GM19372 (cell line): ENCODE measurements around the gene ANKRD44.

Experiments used
- ATAC-seq: cut with Tn5 transposase; IDR thresholded peaks from one replicate; pipeline ENCODE4 v1.9.1; 2021; ENCODE audit warnings: mild to moderate bottlenecking, low read depth, moderate library complexity; ENCODE audit not compliant: unreplicated experiment

Gene ANKRD44

GRCh38 chr2:197090742-197091367 lies 219.7 kb downstream of the ANKRD44 start:
- no peak for ATAC-seq

GRCh38 chr2:197089655-197090054 lies 220.9 kb downstream of the ANKRD44 start:
- ATAC-seq = no peak

GRCh38 chr2:197088694-197089093 lies 221.9 kb downstream of the ANKRD44 start:
- no peak for ATAC-seq

- no peak for ATAC-seq
Measured at GRCh38 chr2:197086500-197086899, 224.1 kb downstream of the ANKRD44 start.

GRCh38 chr2:197085665-197086064 lies 224.9 kb downstream of the ANKRD44 start:
- ATAC-seq = no peak

GRCh38 chr2:197081294-197081693 lies 229.3 kb downstream of the ANKRD44 start:
- no peak for ATAC-seq

- no peak for ATAC-seq
Measured at GRCh38 chr2:197080578-197081216, 229.9 kb downstream of the ANKRD44 start.

GRCh38 chr2:197079832-197080555 lies 230.6 kb downstream of the ANKRD44 start:
- ATAC-seq = no peak

- no peak for ATAC-seq
Measured at GRCh38 chr2:197079414-197079813, 231.2 kb downstream of the ANKRD44 start.

GRCh38 chr2:197078535-197078934 lies 232.0 kb downstream of the ANKRD44 start:
- ATAC-seq = no peak

GRCh38 chr2:197077336-197077735 lies 233.2 kb downstream of the ANKRD44 start:
- ATAC-seq = no peak

- no peak for ATAC-seq
Measured at GRCh38 chr2:197076652-197077051, 233.9 kb downstream of the ANKRD44 start.

- ATAC-seq = no peak
Measured at GRCh38 chr2:197075754-197076337, 234.7 kb downstream of the ANKRD44 start.

GRCh38 chr2:197075281-197075680 lies 235.3 kb downstream of the ANKRD44 start:
- ATAC-seq = no peak

GRCh38 chr2:197073701-197074433 lies 236.7 kb downstream of the ANKRD44 start:
- ATAC-seq = no peak

GRCh38 chr2:197073270-197073669 lies 237.3 kb downstream of the ANKRD44 start:
- ATAC-seq = no peak

- no peak for ATAC-seq
Measured at GRCh38 chr2:197072533-197072932, 238.0 kb downstream of the ANKRD44 start.

- ATAC-seq = no peak
Measured at GRCh38 chr2:197071790-197072436, 238.7 kb downstream of the ANKRD44 start.

GRCh38 chr2:197071213-197071612 lies 239.4 kb downstream of the ANKRD44 start:
- ATAC-seq = no peak

GRCh38 chr2:197069958-197070357 lies 240.6 kb downstream of the ANKRD44 start:
- ATAC-seq = no peak
